GM18519 (cell line): ENCODE results near the gene TRHDE.

ENCODE experiments used
- ATAC-seq: cut with Tn5 transposase; IDR thresholded peaks from one replicate; pipeline ENCODE4 v1.9.1; 2021; ENCODE audit warnings: mild to moderate bottlenecking, moderate library complexity; ENCODE audit not compliant: unreplicated experiment, low FRiP score

Gene TRHDE

DNA sequence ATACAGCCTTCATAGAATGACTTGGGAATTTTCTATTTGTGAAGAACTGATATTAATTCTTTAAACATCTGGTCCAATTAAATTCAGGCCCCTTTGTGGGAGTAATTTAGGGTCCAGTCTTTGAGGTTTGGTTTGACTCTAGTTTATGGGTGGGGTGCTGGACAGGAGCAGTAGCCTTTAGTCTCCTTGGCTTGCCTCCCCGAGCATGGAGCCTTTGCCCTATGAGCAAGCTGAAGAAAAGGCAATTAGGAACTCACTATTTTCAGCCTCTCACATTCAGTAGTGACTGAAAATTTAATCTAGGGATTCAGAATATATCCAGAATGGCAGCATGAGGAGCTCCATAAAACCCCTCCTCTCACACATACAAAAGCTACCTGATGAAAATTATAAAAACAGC, 161.1 kb downstream of the TRHDE start:
- ATAC-seq, result no peak

DNA sequence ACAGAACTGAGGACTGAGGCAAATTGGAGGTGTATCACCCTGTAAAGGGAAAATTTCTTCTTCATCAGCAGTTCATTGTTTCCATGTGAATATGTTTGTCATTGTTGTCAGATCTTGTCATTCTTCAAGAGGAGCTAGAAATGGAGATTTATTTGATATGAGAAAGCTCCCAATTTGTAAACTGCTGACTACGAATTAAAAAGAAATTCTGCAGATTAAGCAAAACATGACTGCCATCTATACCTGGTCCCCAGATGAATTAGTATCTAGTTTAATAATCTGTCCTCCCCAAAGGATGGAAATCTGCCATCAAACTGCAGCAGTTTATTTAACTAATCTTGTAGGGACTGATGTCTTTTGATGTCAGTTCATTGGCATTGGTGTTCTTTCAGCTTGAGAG, 162.8 kb downstream of the TRHDE start:
- no peak for ATAC-seq

DNA sequence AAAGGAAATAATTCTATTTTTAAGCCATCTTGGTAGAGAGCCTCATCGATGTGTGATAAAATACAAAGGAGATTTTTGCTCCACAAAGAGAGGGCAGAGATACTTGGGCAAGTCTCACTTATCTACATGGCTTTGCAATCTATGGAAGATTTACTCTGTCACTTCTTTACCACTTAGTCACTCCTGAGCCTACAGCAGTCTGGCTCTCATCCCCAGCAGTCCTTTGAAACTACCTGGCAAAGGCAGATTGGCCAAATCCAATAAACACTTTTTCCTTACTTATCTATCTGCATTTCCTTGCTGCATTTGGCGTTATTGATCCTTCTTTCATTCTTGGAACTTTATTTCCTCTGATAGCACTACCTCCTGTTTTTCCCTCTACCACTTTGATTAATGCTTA, 170.0 kb downstream of the TRHDE start:
- ATAC-seq, result no peak

DNA sequence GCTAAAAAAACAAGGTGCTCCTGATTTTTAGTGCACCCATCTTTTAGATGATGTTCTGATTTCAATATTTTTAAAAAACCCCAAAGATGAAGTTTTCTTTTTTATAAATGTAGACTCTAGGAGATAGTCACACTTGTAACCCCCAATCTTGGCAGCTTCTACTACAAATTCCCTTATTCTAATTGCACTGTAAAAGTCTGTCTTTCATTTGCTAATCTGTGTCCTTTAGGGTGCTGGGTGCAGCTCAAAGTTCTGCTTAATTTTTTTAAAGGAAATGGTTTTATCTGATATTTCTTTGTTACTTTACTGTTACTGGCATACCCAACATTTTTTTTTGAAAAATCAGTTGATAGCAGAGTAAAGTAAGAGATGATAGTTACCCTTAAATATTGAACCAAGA, 172.0 kb downstream of the TRHDE start:
- ATAC-seq, result no peak

DNA sequence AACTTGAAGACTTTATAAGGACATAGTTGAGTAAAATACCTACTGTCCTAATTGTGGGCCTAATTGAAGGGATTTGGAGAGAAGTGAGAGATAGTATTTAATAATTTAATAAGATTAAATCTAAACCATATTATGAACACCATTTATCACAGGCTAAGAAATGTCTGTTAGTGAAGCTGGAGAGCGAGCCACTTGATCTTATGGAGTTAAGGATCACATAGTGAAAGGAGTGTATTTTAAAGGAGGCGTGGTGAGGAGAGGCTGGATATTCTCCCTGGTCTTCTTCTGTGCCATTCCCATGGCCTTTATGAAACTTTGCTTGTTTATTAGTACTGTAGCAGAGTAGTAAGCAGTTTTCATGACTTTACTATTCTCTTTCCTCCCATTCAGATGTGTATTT, 172.4 kb downstream of the TRHDE start:
- ATAC-seq, result no peak

DNA sequence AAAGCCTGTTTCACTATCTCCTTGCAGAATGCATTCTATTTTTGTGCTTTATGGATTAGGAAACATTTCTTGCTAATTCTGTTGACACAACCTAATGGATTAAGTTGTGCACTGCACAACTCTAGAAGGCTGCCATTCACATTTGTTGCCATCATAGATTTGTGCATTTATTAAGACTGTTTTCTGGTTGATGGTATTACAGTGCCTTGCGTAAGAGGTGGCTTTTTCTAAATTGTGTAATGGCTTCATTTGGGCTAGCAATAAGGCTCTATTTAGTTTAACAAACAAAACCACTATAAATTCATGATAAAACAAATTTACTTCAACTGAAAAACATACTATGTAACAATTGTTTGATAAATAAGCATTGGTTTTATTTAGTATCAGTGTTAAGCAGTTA, 175.9 kb downstream of the TRHDE start:
- ATAC-seq, result no peak

DNA sequence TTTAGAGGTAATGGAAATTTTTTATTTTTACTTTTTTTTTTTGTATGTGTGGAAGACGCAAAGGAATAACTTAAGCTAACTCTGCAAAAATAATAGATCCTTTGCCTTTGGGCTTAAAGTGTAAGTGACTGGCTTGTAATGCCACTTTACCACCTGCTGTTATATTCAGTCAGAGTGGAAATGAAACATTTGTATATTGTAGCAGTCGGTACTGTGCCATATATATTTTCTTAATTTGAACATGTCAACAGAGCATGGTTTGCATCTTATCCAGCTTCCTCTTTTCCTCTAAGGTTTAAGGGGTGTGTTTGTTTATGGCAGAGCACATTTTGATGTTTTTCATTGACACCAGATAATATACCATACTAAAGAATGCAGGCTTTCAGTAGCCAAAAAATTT, 176.6 kb downstream of the TRHDE start:
- no peak for ATAC-seq

DNA sequence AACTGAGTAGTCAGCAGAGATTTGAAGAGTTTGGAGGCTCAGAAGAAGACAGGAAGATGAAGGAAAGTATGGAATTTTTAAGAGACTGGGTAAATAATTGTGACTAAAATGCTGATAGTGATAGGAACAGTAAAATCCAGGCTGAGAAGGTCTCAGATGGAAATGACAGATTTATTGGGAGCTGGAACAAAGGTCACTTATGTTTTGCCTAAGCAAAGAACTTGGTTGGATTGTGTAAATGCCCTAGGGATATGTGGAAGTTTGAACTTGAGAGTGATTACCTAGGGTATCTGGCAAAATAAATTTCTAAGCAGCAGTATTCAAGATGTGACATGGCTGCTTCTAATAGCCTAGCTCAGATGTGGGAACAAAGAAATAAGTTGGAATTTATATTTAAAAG, 180.9 kb downstream of the TRHDE start:
- no peak for ATAC-seq

DNA sequence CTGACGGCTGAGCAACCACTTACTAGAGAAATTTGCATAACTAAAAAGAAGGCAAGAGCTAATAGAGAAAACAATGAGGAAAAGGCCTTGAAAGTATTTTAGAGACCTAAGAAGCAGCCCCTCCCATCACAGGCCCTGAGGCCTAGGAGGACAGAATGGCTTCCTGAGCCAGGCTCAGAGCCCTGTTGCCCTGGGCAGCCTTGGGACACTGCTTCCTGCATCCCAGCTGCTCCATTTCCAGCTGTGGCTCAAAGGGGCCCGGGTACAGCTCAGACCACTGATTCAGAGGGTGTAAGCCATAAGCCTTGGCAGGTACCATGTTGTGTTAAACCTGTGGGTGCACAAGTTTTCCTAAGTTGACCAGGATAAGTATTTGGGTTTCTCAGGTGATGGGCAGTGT, 181.4 kb downstream of the TRHDE start:
- no peak for ATAC-seq

DNA sequence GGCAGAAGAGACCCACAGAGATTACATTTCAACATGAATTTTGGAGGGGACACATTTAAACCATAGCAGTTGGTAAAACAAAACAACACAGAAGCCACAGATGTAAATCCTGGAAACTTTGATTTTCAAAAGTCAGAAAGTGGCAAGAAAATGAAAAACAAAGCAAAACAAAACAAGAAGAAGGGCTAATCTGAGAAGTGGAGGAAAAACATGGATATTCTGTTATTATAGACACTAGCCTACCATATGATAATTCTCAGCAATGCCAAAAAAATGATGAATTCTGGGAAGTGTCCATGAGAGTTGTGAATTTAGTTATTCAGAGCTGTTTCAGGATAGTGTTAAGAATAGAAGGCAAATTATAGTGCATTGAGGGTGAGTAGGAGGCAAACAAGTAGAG, 192.3 kb downstream of the TRHDE start:
- ATAC-seq, result no peak

DNA sequence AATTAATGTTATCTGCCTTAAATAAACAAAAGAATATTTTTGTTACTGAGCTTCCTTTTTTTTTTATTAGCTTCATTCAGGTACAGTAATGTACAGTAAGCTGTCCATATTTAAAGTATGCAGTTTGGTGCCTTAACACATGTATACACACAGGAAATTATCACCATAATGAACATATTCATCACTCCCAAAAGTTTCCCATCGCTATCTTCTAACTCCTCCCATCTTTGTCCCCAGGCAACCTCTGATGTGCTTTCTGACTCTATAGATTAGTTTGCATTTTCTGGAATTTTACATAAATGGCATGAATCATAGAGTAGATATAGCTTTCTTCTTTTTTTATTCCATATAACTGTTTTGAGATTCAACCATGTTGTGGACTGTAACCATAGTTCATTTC, 193.0 kb downstream of the TRHDE start:
- ATAC-seq, result no peak

DNA sequence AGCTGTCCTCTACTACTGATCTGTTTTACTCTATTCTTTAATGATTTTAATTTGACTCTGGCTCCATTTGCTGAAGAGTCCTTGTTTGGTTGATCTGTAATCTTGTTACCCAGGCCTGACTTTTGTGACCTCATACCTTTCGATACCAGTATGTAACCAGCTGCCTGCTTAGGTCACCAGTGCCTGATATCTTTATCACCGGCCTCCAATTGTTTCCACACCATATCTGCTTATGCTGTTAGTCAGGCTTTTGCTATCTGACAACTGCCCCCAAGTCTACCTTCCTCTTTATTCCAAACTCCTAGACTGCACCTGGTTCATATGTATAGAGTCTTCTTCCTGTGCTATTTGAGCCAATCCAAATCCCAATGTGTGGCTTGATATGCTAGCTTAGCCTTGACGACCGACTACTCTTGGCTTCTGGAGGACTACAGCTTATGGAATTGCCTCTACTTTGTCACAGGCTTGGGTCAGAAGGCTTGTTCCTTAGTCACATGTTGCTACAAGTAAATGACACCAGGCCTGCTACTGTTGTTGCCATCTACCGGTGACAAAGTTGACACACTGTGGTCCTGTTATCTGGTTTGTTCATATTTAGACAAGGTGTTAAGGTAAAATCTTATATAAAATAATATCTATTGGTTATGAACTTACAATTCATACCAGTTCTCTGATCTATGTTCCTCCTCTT, 193.9 kb downstream of the TRHDE start:
- ATAC-seq, result no peak

DNA sequence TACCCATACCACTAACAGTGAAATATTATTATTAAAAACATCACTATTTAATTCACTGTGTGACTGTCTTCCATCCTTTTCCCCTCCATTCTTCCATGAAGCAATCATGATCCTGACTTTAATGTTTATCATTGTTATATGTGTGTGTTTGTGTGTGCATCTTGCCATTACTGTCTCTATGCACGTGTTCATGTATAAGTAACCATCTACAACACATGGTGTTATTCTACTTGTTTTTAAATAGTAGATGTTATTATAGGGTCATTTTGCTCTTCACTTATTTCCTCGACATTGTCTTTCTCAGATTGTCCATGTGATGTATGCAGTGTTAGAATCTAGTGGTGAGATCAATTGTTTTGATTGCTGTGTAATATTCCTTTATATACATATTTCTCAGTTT, 195.8 kb downstream of the TRHDE start:
- ATAC-seq, result no peak

DNA sequence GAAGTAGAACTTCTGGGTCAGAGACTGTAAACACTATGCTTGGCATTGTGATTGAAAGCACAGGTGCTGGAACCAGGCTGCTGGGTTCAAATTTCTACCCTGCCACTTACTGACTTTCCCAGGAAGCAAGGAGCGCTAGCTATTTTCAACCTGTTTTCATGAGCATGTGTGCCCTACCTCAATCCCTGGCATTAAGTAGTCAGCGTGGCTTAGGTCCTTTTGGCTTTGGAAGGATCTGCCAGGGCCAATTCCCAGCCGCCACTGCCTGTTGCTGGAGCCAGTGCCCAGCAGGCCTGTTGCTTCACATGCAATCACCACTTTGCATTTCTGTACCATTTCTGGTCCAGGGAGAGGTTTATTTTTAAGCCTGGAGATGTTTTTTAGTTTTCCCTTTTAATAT, 196.3 kb downstream of the TRHDE start:
- no peak for ATAC-seq

DNA sequence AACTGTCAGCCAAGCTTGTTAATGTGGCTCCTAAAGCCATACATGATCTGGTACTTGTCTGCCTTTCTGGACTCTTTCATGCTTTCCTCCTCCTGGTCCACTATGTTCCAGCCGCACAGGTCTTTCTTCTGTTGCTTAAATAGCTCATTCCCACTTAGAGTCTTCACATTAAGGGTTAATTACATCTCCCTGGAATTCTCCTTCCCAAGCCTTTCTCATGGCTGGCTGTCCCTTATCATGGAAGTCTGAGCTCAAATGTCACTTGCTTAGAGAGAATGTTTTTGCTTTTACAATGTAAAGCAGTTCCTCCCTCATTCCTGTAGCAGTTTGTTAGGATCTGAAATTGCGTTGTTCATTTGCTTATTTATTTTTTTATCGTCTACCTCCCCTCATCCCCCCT, 199.6 kb downstream of the TRHDE start:
- no peak for ATAC-seq

DNA sequence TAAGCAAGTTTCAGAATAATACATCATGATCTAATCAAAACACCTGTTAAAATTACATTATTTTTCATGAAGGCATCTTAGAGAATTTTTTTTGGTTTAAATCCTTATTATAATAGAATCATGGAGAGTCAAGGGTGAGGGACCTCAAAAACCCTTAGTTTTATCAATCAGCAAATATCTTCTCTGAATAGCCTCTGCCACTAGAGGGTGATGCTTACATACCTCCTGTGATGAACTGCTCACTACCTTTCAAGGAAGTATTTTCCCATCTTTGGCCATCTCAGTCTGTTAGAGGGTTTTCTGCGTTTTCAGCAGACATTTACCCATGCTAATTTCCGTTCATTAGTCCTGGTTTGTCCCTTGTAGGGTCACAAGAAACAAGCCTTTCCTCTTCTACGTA, 200.2 kb downstream of the TRHDE start:
- no peak for ATAC-seq

DNA sequence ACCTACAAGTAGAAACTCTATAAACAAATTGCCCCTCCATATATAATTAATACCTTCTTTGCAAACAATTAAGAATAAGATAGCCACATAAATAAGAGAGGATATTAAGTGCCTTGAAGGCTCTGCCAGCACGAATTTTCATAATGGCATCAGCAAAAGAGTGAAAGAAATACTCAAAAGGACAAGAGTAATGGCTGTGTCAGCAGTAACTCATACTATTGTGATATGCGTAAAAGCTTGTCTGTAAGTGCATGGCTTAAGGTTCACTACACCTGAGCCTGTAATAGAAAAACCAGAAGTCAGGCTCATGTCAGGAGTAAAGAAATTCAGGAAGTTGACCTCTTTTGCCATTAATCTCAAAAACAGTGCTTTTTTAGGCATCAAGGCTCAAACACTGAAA, 204.1 kb downstream of the TRHDE start:
- ATAC-seq, result no peak

DNA sequence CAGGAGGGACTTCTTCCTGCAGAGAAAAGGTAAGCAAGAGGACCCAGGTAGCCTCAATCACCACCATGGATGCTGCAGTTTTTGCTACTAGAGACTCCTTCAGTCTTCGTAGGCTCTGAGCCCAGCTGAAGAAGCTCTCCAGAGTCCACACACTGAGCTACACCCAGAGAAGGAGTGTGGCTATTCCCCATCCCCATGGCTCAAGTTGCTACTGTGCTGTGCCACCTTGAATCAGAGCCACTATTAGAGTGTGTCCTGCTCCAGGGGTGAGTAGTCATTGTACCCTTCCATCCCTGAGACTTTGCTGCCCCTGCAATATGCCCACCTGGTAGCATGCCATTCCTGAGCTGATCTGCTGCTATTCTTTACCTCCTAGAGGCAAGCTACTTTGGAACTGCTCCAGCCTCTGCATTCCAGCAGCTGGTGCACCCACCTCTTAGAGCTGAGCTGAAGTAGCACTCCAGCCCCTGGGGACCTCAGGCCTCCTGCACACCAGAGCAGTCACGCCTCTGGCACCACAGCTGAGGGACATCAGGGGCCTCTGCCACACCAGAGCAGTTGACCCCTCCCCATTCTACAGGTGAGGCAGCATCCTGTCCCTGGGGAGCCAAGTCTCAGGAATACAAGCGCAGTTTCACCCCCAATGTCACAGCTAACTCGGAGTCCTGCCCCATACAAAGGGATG, 213.0 kb downstream of the TRHDE start:
- ATAC-seq, result no peak

DNA sequence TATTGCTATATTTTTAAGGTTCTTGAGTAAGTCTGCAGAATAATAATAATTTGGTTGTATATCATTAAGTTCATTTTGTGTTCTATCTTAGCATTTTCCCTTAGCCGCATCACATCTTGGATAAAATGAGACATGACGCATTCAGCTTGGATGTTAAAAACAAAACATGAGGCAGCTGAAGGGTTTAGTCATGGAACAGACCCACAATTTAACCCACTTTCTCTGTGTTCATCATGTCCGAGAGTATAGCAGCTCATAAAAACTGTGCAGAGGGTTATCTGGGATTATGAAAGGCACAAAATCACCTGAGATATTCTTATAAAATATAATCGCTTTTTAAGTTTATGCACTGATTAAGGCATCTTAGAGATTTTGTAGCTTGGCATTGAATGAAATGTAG, 219.3 kb downstream of the TRHDE start:
- no peak for ATAC-seq

DNA sequence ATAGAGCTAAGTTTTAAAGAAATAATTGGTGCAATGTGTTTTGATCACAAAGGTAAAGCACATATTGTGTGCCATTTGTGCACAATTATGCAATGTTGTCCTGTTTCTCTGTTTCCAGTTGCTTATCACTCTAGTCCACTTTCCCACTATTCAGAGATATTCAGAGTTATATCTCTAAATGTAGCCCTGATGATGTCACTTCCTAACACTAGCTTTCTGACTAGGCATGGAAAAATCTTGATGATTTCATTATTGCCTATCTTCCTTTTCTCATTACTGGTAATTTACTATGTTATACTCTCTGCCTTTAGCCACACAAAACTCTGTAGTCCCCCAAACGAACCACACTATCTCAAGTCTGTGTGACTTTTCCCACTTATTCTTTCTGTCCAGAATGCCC, 221.2 kb downstream of the TRHDE start:
- no peak for ATAC-seq

DNA sequence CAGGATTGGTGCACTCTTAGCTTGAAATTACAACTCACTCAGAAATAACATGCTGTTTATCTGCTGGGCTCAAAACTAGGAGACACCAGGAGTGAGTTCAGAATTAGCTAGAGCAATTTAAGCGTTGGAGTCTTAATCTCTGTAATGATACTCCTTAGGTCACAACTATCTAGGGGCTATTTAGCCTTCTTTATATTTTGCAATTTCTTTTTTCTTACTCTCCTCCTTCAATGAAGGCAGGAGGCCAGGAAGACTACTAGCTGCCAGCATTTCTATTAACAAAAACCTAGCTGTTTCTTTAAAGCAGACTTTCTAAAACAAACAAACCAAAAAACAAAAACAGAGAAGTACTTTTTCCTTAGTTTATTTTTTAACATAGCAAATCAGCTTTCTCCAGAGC, 226.2 kb downstream of the TRHDE start:
- ATAC-seq, result no peak

DNA sequence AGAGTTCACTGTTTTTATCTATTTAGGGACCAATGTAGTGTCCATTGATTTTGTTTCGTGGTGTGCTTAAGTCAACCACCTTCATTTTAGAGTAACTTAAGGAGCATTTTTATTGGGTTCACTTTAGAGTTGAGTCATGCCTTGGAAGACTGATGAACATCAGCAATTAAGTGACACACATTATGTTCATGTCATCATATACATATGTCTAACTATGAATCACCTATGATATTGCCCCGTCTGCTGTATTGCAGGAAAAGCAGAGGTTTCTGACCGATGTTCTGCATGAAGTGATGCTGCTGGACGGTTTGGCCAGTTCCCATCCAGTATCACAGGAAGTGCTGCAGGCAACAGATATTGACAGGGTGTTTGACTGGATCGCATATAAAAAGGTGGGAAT, 227.1 kb downstream of the TRHDE start:
- ATAC-seq, result no peak

DNA sequence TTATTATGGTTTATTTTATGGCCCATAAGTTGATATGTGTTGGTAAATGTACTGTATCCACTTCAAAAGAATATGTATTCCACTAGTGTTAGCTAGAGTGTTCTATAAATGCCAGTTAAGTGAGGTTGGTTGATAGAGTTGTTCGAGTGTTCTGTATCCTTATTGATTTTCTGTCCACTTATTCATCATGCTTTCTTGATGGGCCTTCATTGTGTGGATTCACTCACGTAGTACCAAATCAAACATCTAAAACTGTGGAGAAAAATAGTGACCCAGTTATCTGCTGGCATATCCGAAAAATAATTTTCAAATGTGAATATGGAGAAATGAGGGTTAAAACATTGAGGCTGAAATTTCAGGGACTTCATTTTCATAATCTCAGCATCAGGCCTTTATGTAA, 230.4 kb downstream of the TRHDE start:
- ATAC-seq, result no peak
